ENCODE results near the gene MATK.
A peak's percentile ranks its signal among the peaks of the same experiment; 100 is the strongest.
"Not testable (repeated sequence)": the region's sequence is repeated elsewhere in the genome, so short reads cannot be mapped to it uniquely, and the experiment has no call there.

Gene MATK

DNA sequence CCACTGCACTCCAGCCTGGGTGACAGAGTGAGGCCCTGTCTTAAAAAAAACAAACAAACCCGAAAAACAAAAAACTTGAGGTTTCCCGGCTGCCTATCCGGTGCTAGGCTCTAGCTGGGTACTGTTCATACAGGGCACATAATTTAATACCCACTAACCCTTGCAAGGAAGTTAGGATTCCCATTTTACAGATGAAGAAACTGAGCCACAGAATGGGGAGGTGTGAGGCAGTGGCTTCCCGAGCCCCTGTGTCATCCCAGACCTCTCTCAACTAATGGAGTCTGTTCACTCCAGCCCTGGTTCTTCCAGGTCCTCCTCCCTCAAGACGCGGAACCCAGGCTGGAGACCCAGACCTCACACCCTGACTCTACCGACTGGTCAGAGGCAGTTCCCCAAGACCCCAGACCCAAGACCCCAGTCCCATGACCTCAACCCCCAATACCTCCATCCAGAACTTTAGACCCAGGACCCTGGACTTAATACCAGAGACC is 25.3 kb downstream of the MATK start (continued):
- no peak for TF ChIP-seq ZNF560 (tag by site-specific recombination; IDR thresholded peaks at IDR 0.05; ENCODE audit: borderline replicate concordance)

- Histone ChIP-seq H3K27ac (ENCODE audit: extremely low read depth, low read depth, low read length) (no peak overlapping the region), H3K4me1 (ENCODE audit: control insufficient read depth, insufficient read depth, low read length) (no peaks in the 10 kb centered on the region; the same call in 1 of the 2 replicates), H3K36me3 (ENCODE audit: control insufficient read depth in 2 of 2, insufficient read depth in 1 of 2, low read length in 2 of 2) (peaks cover 7 to 16% of the 10 kb centered on the region in 2 experiments; a peak in 2 of 3 replicates), H3K9me3 (ENCODE audit: control insufficient read depth, insufficient read depth, low read depth, low read length) (no peaks in the 10 kb centered on the region), H3K4me3 (ENCODE audit: low read depth, low read length) (no peak overlapping the region)
- POLR2A ChIA-PET, result interaction anchor here (0.7 kb wide), 1 partner anchor 35 kb away, joined by 4 read pairs; no protein-coding TSS in a partner anchor
- TF ChIP-seq ZNF548 (tag by site-specific recombination; IDR thresholded peaks at IDR 0.05) (no peak), ZNF292 (tag by site-specific recombination; IDR thresholded peaks at IDR 0.05; ENCODE audit: borderline replicate concordance, low read depth) (no peak)
- TF ChIP-seq, protein P1, sequence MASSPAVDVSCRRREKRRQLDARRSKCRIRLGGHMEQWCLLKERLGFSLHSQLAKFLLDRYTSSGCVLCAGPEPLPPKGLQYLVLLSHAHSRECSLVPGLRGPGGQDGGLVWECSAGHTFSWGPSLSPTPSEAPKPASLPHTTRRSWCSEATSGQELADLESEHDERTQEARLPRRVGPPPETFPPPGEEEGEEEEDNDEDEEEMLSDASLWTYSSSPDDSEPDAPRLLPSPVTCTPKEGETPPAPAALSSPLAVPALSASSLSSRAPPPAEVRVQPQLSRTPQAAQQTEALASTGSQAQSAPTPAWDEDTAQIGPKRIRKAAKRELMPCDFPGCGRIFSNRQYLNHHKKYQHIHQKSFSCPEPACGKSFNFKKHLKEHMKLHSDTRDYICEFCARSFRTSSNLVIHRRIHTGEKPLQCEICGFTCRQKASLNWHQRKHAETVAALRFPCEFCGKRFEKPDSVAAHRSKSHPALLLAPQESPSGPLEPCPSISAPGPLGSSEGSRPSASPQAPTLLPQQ (tag by site-specific recombination; IDR thresholded peaks at IDR 0.05), result 0 out of 2 replicates have a peak, but pooled peaks have one; percentile 45
- CTCF ChIA-PET, result interaction anchor here (1.2 kb wide), 1 partner anchor 59 kb away, joined by 3 read pairs; no protein-coding TSS in a partner anchor
Measured at GRCh38 chr19:3759482-3760254, 26.5 kb downstream of the MATK start.

- TF ChIP-seq ZNF121 (tag by site-specific recombination; IDR thresholded peaks at IDR 0.05), result peak; percentile 93
- H3K4me3 ChIP-seq (ENCODE audit: low read depth, low read length); H3K27ac ChIP-seq (ENCODE audit: extremely low read depth, low read depth, low read length); H3K9me3 ChIP-seq (ENCODE audit: control insufficient read depth, insufficient read depth, low read depth, low read length); POLR2A ChIA-PET; H3K4me1 ChIP-seq (ENCODE audit: control insufficient read depth, insufficient read depth, low read length); CTCF ChIA-PET: not testable (repeated sequence)
- peaks cover 7 to 16% of the 10 kb centered on the region in 2 experiments; a peak in 2 of 3 replicates for H3K36me3 ChIP-seq (ENCODE audit: control insufficient read depth in 2 of 2, insufficient read depth in 1 of 2, low read length in 2 of 2)
Measured at GRCh38 chr19:3758297-3758696, 27.9 kb downstream of the MATK start.

- peaks cover 7 to 16% of the 10 kb centered on the region in 2 experiments; a peak in 2 of 3 replicates for H3K36me3 ChIP-seq (ENCODE audit: control insufficient read depth in 2 of 2, insufficient read depth in 1 of 2, low read length in 2 of 2)
- H3K4me1 ChIP-seq (ENCODE audit: control insufficient read depth, insufficient read depth, low read length); H3K9me3 ChIP-seq (ENCODE audit: control insufficient read depth, insufficient read depth, low read depth, low read length); H3K4me3 ChIP-seq (ENCODE audit: low read depth, low read length); POLR2A ChIA-PET; H3K27ac ChIP-seq (ENCODE audit: extremely low read depth, low read depth, low read length): not testable (repeated sequence)
- CTCF ChIA-PET, result interaction anchor here (0.5 kb wide), 1 partner anchor 16 kb away, joined by 4 read pairs; no protein-coding TSS in a partner anchor
Measured at GRCh38 chr19:3757705-3758104, 28.5 kb downstream of the MATK start.

- Histone ChIP-seq H3K4me3 (ENCODE audit: low read depth, low read length) (no peak overlapping the region), H3K9me3 (ENCODE audit: control insufficient read depth, insufficient read depth, low read depth, low read length) (no peaks in the 10 kb centered on the region), H3K4me1 (ENCODE audit: control insufficient read depth, insufficient read depth, low read length) (no peaks in the 10 kb centered on the region), H3K36me3 (ENCODE audit: control insufficient read depth in 2 of 2, insufficient read depth in 1 of 2, low read length in 2 of 2) (peaks cover 7 to 30% of the 10 kb centered on the region in 2 experiments; a peak in 2 of 3 replicates), H3K27ac (ENCODE audit: extremely low read depth, low read depth, low read length) (no peak overlapping the region)
- TF ChIP-seq ZNF747 (tag by site-specific recombination; IDR thresholded peaks at IDR 0.05) (no peak), ZNF426 (tag by site-specific recombination; IDR thresholded peaks at IDR 0.05) (no peak), ZNF843 (tag by site-specific recombination; IDR thresholded peaks at IDR 0.05) (no peak), TRIM28 (IDR thresholded peaks at IDR 0.05; ENCODE audit: borderline replicate concordance, low read length) (no peak)
- ChIA-PET POLR2A (interaction anchor here (0.9 to 1.4 kb wide), 2 partner anchors 9 kb away, joined by 3 to 6 read pairs; partner anchors contain the start of gene MRPL54), CTCF (no interaction called here)
Measured at GRCh38 chr19:3753631-3754410, 32.4 kb downstream of the MATK start.

Data from HEK293 (cell line).